ENCODE measurements around the gene LHFPL3. TPM values are rescaled to one million over a fixed set of nuclear protein-coding genes. Genes with fewer than 3 reads are reported as not detected.

LHFPL3 gene
- total and polyA plus RNA-seq, 2 experiments from 2014 or later: 0.24 TPM; not detected in 1

DNA sequence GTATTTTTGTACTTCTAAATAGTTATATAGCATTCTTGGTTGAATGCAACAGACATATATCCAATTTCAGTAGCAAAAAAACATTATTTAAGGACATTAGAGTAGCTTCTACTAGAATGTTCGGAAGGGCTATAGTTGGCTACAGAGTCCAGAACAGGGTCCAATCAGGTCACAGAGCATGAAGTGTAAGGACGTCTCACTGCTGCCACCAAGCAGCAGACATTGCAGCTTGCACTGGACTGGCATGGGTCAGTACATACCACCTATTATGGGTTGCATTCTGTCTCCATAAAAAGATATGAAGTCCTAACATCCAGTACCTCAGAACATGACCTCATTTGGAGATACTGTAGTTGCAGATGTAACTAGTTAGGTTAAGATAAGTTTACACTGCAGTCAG lies 87.3 kb downstream of the LHFPL3 start:
- Histone ChIP-seq H4K20me1 (replicated peaks; ENCODE audit: insufficient read depth) (no peaks in the 10 kb centered on the region), H3K4me3 (no peak overlapping the region), H3K36me3 (ENCODE audit: insufficient read depth) (no peaks in the 10 kb centered on the region), H3K4me2 (no peak overlapping the region), H2AFZ (no peak overlapping the region), H3F3A (replicated peaks; ENCODE audit: low read depth) (no peaks in the 10 kb centered on the region), H3K4me1 (ENCODE audit: insufficient read depth) (no peaks in the 10 kb centered on the region), H3K9me2 (ENCODE audit: insufficient read depth) (no peaks in the 10 kb centered on the region), H3K27me3 (ENCODE audit: insufficient read depth) (no peaks in the 10 kb centered on the region), H3K27ac (ENCODE audit: low read depth) (no peak overlapping the region), H3K79me2 (replicated peaks; ENCODE audit: insufficient read depth) (no peaks in the 10 kb centered on the region)
- Mint-ChIP-seq H3K36me3 (ENCODE audit: low read depth) (no peaks in the 10 kb centered on the region), H3K4me1 (peaks cover 10% of the 10 kb centered on the region), H3K4me3 (no peak overlapping the region), H3K27ac (no peak overlapping the region), H3K27me3 (ENCODE audit: insufficient read depth, low read depth, poor library complexity) (no peaks in the 10 kb centered on the region), H3K9me3 (no peaks in the 10 kb centered on the region)
- DNase-seq (ENCODE audit: low spot score) (no peak), ATAC-seq (no peak)
- TF ChIP-seq, protein P1, sequence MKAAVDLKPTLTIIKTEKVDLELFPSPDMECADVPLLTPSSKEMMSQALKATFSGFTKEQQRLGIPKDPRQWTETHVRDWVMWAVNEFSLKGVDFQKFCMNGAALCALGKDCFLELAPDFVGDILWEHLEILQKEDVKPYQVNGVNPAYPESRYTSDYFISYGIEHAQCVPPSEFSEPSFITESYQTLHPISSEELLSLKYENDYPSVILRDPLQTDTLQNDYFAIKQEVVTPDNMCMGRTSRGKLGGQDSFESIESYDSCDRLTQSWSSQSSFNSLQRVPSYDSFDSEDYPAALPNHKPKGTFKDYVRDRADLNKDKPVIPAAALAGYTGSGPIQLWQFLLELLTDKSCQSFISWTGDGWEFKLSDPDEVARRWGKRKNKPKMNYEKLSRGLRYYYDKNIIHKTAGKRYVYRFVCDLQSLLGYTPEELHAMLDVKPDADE (IDR thresholded peaks at IDR 0.05): no peak
- TF ChIP-seq, protein P2, sequence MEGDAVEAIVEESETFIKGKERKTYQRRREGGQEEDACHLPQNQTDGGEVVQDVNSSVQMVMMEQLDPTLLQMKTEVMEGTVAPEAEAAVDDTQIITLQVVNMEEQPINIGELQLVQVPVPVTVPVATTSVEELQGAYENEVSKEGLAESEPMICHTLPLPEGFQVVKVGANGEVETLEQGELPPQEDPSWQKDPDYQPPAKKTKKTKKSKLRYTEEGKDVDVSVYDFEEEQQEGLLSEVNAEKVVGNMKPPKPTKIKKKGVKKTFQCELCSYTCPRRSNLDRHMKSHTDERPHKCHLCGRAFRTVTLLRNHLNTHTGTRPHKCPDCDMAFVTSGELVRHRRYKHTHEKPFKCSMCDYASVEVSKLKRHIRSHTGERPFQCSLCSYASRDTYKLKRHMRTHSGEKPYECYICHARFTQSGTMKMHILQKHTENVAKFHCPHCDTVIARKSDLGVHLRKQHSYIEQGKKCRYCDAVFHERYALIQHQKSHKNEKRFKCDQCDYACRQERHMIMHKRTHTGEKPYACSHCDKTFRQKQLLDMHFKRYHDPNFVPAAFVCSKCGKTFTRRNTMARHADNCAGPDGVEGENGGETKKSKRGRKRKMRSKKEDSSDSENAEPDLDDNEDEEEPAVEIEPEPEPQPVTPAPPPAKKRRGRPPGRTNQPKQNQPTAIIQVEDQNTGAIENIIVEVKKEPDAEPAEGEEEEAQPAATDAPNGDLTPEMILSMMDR (conservative IDR thresholded peaks at IDR 0.05; ENCODE audit: low read depth in 2 of 2): peak in 1 of 2 experiments; percentile 52; a peak in 2 of 4 replicates

DNA sequence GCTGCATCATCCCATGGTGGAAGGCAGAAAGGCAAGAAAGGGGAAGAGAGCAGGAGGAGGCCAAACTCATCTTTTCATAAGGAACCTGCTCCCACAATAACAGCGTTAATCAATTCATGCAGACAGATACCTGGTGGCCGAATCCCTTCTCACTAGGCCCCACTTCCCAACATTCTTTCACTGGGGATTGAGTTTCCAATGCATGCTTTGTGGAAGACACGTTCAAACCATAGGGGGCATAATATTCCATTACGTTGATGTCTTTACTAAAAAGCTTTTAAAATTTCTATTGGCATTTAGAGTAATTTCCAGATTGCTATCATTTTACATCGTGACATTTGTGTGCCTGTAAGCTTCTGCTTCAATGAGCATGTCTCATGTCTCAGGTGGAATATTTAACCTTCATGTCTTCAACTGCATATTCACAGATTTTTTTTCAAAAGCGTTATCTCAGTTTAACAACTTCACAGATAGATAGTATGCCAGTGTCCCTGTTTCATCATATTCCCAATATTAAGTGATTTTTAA lies 88.5 kb downstream of the LHFPL3 start:
- H3K4me3 ChIP-seq: no peak overlapping the region
- H3K27me3 ChIP-seq (ENCODE audit: insufficient read depth): no peaks in the 10 kb centered on the region
- H3K36me3 ChIP-seq (ENCODE audit: insufficient read depth): no peaks in the 10 kb centered on the region
- H3F3A ChIP-seq (replicated peaks; ENCODE audit: low read depth): no peaks in the 10 kb centered on the region
- ATAC-seq: no peak
- no peak overlapping the region for H3K27ac ChIP-seq (ENCODE audit: low read depth)
- H3K4me2 ChIP-seq: no peak overlapping the region
- Mint-ChIP-seq H3K27me3 (ENCODE audit: insufficient read depth, low read depth, poor library complexity) (no peaks in the 10 kb centered on the region), H3K36me3 (ENCODE audit: low read depth) (no peaks in the 10 kb centered on the region), H3K4me3 (no peak overlapping the region), H3K27ac (no peak overlapping the region), H3K9me3 (no peaks in the 10 kb centered on the region), H3K4me1 (peaks cover 10% of the 10 kb centered on the region)
- no peaks in the 10 kb centered on the region for H3K4me1 ChIP-seq (ENCODE audit: insufficient read depth)
- no peak overlapping the region for H2AFZ ChIP-seq
- no peak for DNase-seq (ENCODE audit: low spot score)
- H3K79me2 ChIP-seq (replicated peaks; ENCODE audit: insufficient read depth): no peaks in the 10 kb centered on the region
- H3K9me2 ChIP-seq (ENCODE audit: insufficient read depth): no peaks in the 10 kb centered on the region
- TF ChIP-seq, protein P1 (IDR thresholded peaks at IDR 0.05): no peak
- TF ChIP-seq CREB1 (CRISPR knock-in tag; IDR thresholded peaks at IDR 0.05; ENCODE audit: low read depth): no peak
- no peaks in the 10 kb centered on the region for H4K20me1 ChIP-seq (replicated peaks; ENCODE audit: insufficient read depth)

DNA sequence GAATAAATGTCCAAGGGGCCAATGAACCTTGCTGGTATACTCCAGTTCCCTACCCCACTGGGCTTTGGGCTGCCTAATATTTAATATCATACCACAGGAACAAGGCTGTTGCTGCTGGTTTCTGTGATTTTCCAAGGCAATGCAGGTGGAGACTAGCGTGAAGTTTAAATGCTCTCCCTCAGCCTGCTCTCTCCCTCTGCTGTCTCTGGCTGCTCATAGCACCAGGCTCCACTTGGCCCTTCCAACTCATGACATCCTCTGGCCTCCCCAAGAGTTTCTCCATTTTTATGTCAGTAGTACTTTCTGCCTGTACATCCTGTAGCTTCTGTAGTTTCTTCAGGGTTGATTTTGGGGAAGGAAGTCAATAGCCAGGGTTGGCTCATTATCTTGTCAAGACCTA lies 103.5 kb downstream of the LHFPL3 start:
- Mint-ChIP-seq H3K4me3 (no peak overlapping the region), H3K27ac (no peak overlapping the region), H3K27me3 (ENCODE audit: insufficient read depth, low read depth, poor library complexity) (no peaks in the 10 kb centered on the region), H3K9me3 (no peaks in the 10 kb centered on the region), H3K4me1 (no peaks in the 10 kb centered on the region), H3K36me3 (ENCODE audit: low read depth) (no peaks in the 10 kb centered on the region)
- DNase-seq (ENCODE audit: low spot score) (peak; percentile 28), ATAC-seq (peak; percentile 77)
- H3K36me3 ChIP-seq (ENCODE audit: insufficient read depth): no peaks in the 10 kb centered on the region
- H3K4me1 ChIP-seq (ENCODE audit: insufficient read depth): no peaks in the 10 kb centered on the region
- no peak overlapping the region for H3K27ac ChIP-seq (ENCODE audit: low read depth)
- H3F3A ChIP-seq (replicated peaks; ENCODE audit: low read depth): no peaks in the 10 kb centered on the region
- no peaks in the 10 kb centered on the region; the same call in 1 of the 2 replicates for H3K9me2 ChIP-seq (ENCODE audit: insufficient read depth)
- H3K4me3 ChIP-seq: no peak overlapping the region
- TF ChIP-seq, protein P2 (conservative IDR thresholded peaks at IDR 0.05; ENCODE audit: low read depth in 2 of 2): peak; percentile 22 to 54
- TF ChIP-seq EZH2 (IDR thresholded peaks at IDR 0.05; ENCODE audit: low read depth, unreplicated experiment) (no peak), JUNB (IDR thresholded peaks at IDR 0.05; ENCODE audit: unreplicated experiment) (no peak)
- no peaks in the 10 kb centered on the region for H3K27me3 ChIP-seq (ENCODE audit: insufficient read depth)
- H3K79me2 ChIP-seq (replicated peaks; ENCODE audit: insufficient read depth): no peaks in the 10 kb centered on the region
- H2AFZ ChIP-seq: peak overlapping the region; percentile 43; the same call in 1 of the 2 replicates
- no peaks in the 10 kb centered on the region for H4K20me1 ChIP-seq (replicated peaks; ENCODE audit: insufficient read depth)
- H3K4me2 ChIP-seq: no peak overlapping the region
